Measurements from ENCODE around the gene UPK3A.

GRCh38 chr22:45329530-45329936, 44.8 kb downstream of the UPK3A start:
- no peak for TF ChIP-seq MAX (IDR thresholded peaks at IDR 0.05; ENCODE audit: low read depth, low read length)
- no peak for TF ChIP-seq CTCF (IDR thresholded peaks at IDR 0.05; ENCODE audit: low read depth, low read length)

Data from NB4 (cell line).